ENCODE results near the gene RECQL.
A peak's percentile ranks its signal among the peaks of the same experiment; 100 is the strongest.

Gene RECQL

GRCh38 chr12:21507849-21508248 is 6.4 kb upstream of the RECQL start:
- no peak for DNase-seq
- H3K4me1 ChIP-seq (ENCODE audit: control insufficient read depth, insufficient read depth, low read length, poor library complexity, severe bottlenecking) = peaks cover 1% of the 10 kb centered on the region
- no peak overlapping the region for H3K27ac ChIP-seq (ENCODE audit: insufficient read depth, low read length, poor library complexity, severe bottlenecking)
- no peaks in the 10 kb centered on the region for H3K27me3 ChIP-seq (replicated peaks; ENCODE audit: control insufficient read depth, insufficient read depth, low read length, poor library complexity, severe bottlenecking)
- H3K36me3 ChIP-seq (ENCODE audit: control insufficient read depth, insufficient read depth, low read length) = peaks cover 35% of the 10 kb centered on the region
- H3K4me3 ChIP-seq (ENCODE audit: insufficient read depth, low read depth, low read length, poor library complexity, severe bottlenecking) = no peak overlapping the region
- no peaks in the 10 kb centered on the region for H3K9me3 ChIP-seq (ENCODE audit: control insufficient read depth, low read length)

- H3K36me3 ChIP-seq (ENCODE audit: control insufficient read depth, insufficient read depth, low read length) = peaks cover 23% of the 10 kb centered on the region
- no peak for DNase-seq
- H3K9me3 ChIP-seq (ENCODE audit: control insufficient read depth, low read length) = no peaks in the 10 kb centered on the region
- no peak overlapping the region for H3K27ac ChIP-seq (ENCODE audit: insufficient read depth, low read length, poor library complexity, severe bottlenecking)
- no peak overlapping the region for H3K4me3 ChIP-seq (ENCODE audit: insufficient read depth, low read depth, low read length, poor library complexity, severe bottlenecking)
- H3K4me1 ChIP-seq (ENCODE audit: control insufficient read depth, insufficient read depth, low read length, poor library complexity, severe bottlenecking) = peaks cover 6% of the 10 kb centered on the region
- no peaks in the 10 kb centered on the region for H3K27me3 ChIP-seq (replicated peaks; ENCODE audit: control insufficient read depth, insufficient read depth, low read length, poor library complexity, severe bottlenecking)
Measured at GRCh38 chr12:21505888-21506287, 4.5 kb upstream of the RECQL start.

DNA sequence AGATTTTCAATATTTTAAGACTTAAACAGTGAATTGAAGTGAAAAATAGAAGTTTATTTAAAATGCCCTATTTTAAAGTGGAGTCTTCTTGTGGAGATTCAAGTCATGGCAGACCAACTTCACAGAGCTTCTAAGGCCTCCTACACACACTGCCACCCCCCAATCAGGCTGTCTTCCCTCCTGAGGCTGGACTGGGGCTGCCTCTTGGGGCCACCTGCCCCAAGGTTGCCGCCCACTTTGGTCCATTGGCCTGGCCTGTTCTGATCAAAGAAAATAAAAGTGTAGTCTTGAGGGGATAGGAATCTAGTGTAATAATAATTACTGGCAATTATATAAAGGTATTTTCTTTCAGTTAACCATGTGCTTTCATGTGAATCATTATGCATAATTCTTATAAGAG is 1.4 kb upstream of the RECQL start:
- Histone ChIP-seq H3K27ac (ENCODE audit: insufficient read depth, low read length, poor library complexity, severe bottlenecking) (no peak overlapping the region), H3K4me1 (ENCODE audit: control insufficient read depth, insufficient read depth, low read length, poor library complexity, severe bottlenecking) (peaks cover 16% of the 10 kb centered on the region), H3K27me3 (replicated peaks; ENCODE audit: control insufficient read depth, insufficient read depth, low read length, poor library complexity, severe bottlenecking) (no peaks in the 10 kb centered on the region), H3K4me3 (ENCODE audit: insufficient read depth, low read depth, low read length, poor library complexity, severe bottlenecking) (no peak overlapping the region), H3K36me3 (ENCODE audit: control insufficient read depth, insufficient read depth, low read length) (peaks cover 14% of the 10 kb centered on the region), H3K9me3 (ENCODE audit: control insufficient read depth, low read length) (no peaks in the 10 kb centered on the region)
- no peak for DNase-seq

DNA sequence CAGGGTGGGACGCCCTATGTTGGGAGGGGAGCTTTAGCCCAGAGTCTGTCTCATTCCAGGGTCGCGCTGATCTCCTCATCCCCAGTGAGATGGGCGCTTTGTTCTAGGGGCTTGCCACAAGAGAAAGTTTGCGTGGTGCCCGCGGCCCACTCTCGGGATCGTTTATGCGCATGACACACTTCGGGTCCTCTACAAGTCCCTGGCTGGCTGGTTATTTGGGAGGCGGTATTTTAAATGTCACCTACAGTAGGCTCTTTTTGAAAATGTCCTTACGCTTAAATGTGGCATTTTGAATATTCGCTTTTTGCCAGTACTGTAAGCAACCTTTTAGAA is 695 bp upstream of the RECQL start:
- no peaks in the 10 kb centered on the region for H3K27me3 ChIP-seq (replicated peaks; ENCODE audit: control insufficient read depth, insufficient read depth, low read length, poor library complexity, severe bottlenecking)
- peak overlapping the region; percentile 77 for H3K27ac ChIP-seq (ENCODE audit: insufficient read depth, low read length, poor library complexity, severe bottlenecking)
- peak in 1 of 3 donors; percentile 4 for DNase-seq
- H3K36me3 ChIP-seq (ENCODE audit: control insufficient read depth, insufficient read depth, low read length) = peaks cover 14% of the 10 kb centered on the region
- H3K4me1 ChIP-seq (ENCODE audit: control insufficient read depth, insufficient read depth, low read length, poor library complexity, severe bottlenecking) = peaks cover 16% of the 10 kb centered on the region
- H3K4me3 ChIP-seq (ENCODE audit: insufficient read depth, low read depth, low read length, poor library complexity, severe bottlenecking) = peak overlapping the region; percentile 92
- no peaks in the 10 kb centered on the region for H3K9me3 ChIP-seq (ENCODE audit: control insufficient read depth, low read length)

DNA sequence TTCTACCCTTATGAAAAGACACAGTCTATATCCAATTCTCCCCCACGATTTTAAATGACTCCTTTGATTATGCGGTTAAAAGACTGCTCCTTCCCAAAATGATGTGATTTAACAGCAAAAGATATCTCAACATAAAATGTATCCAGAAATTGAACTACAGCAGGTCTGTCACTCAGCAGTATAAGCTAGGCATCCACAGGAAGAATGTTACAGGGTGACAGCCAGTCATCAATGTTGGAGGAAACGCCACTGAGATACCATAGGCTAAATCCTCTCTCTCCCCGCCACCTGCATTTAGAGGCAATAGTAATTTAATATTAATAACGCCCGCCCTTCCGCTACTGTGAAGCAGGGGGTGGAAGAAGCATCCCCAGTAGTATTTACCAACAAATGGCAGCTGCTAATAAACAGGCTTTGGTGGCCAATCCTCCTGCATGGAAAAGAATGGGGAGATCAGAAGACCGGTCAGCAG is 613 bp downstream of the RECQL start:
- no peaks in the 10 kb centered on the region for H3K27me3 ChIP-seq (replicated peaks; ENCODE audit: control insufficient read depth, insufficient read depth, low read length, poor library complexity, severe bottlenecking)
- H3K4me3 ChIP-seq (ENCODE audit: insufficient read depth, low read depth, low read length, poor library complexity, severe bottlenecking) = peak overlapping the region; percentile 92
- H3K9me3 ChIP-seq (ENCODE audit: control insufficient read depth, low read length) = no peaks in the 10 kb centered on the region
- H3K36me3 ChIP-seq (ENCODE audit: control insufficient read depth, insufficient read depth, low read length) = peaks cover 27% of the 10 kb centered on the region
- no peak for DNase-seq
- H3K4me1 ChIP-seq (ENCODE audit: control insufficient read depth, insufficient read depth, low read length, poor library complexity, severe bottlenecking) = peaks cover 16% of the 10 kb centered on the region
- H3K27ac ChIP-seq (ENCODE audit: insufficient read depth, low read length, poor library complexity, severe bottlenecking) = peak overlapping the region; percentile 77

- DNase-seq = no peak
- no peak overlapping the region for H3K27ac ChIP-seq (ENCODE audit: insufficient read depth, low read length, poor library complexity, severe bottlenecking)
- H3K27me3 ChIP-seq (replicated peaks; ENCODE audit: control insufficient read depth, insufficient read depth, low read length, poor library complexity, severe bottlenecking) = no peaks in the 10 kb centered on the region
- peaks cover 36% of the 10 kb centered on the region for H3K36me3 ChIP-seq (ENCODE audit: control insufficient read depth, insufficient read depth, low read length)
- H3K9me3 ChIP-seq (ENCODE audit: control insufficient read depth, low read length) = no peaks in the 10 kb centered on the region
- no peak overlapping the region for H3K4me3 ChIP-seq (ENCODE audit: insufficient read depth, low read depth, low read length, poor library complexity, severe bottlenecking)
- peaks cover 16% of the 10 kb centered on the region for H3K4me1 ChIP-seq (ENCODE audit: control insufficient read depth, insufficient read depth, low read length, poor library complexity, severe bottlenecking)
Measured at GRCh38 chr12:21499765-21500164, 1.7 kb downstream of the RECQL start.

DNA sequence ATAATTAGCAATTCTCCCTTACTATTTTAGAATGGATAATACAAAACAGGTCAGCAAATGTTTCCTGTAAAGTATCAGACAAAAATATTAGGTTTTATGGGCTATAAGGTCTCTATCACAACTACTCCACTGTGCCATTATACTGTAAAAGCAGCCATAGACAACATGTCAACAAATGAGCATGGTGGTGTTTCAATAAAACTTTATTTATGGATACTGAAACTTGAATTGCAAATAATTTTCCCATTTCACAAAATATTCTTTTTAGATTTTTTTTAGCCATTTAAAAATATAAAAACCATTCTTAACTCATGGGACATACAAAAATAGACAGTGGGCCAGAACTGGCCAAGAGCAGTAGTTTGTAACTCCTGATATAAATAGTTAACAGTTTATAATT is 15.4 kb downstream of the RECQL start:
- H3K27ac ChIP-seq (ENCODE audit: insufficient read depth, low read length, poor library complexity, severe bottlenecking) = no peak overlapping the region
- no peak for DNase-seq
- peaks cover 38% of the 10 kb centered on the region for H3K36me3 ChIP-seq (ENCODE audit: control insufficient read depth, insufficient read depth, low read length)
- no peaks in the 10 kb centered on the region for H3K27me3 ChIP-seq (replicated peaks; ENCODE audit: control insufficient read depth, insufficient read depth, low read length, poor library complexity, severe bottlenecking)
- no peak overlapping the region for H3K4me3 ChIP-seq (ENCODE audit: insufficient read depth, low read depth, low read length, poor library complexity, severe bottlenecking)
- H3K9me3 ChIP-seq (ENCODE audit: control insufficient read depth, low read length) = no peaks in the 10 kb centered on the region
- H3K4me1 ChIP-seq (ENCODE audit: control insufficient read depth, insufficient read depth, low read length, poor library complexity, severe bottlenecking) = no peaks in the 10 kb centered on the region

GRCh38 chr12:21483531-21483930 is 17.9 kb downstream of the RECQL start:
- H3K9me3 ChIP-seq (ENCODE audit: control insufficient read depth, low read length) = no peaks in the 10 kb centered on the region
- peaks cover 43% of the 10 kb centered on the region for H3K36me3 ChIP-seq (ENCODE audit: control insufficient read depth, insufficient read depth, low read length)
- H3K4me1 ChIP-seq (ENCODE audit: control insufficient read depth, insufficient read depth, low read length, poor library complexity, severe bottlenecking) = no peaks in the 10 kb centered on the region
- no peak overlapping the region for H3K27ac ChIP-seq (ENCODE audit: insufficient read depth, low read length, poor library complexity, severe bottlenecking)
- H3K4me3 ChIP-seq (ENCODE audit: insufficient read depth, low read depth, low read length, poor library complexity, severe bottlenecking) = no peak overlapping the region
- no peak for DNase-seq
- H3K27me3 ChIP-seq (replicated peaks; ENCODE audit: control insufficient read depth, insufficient read depth, low read length, poor library complexity, severe bottlenecking) = no peaks in the 10 kb centered on the region

DNA sequence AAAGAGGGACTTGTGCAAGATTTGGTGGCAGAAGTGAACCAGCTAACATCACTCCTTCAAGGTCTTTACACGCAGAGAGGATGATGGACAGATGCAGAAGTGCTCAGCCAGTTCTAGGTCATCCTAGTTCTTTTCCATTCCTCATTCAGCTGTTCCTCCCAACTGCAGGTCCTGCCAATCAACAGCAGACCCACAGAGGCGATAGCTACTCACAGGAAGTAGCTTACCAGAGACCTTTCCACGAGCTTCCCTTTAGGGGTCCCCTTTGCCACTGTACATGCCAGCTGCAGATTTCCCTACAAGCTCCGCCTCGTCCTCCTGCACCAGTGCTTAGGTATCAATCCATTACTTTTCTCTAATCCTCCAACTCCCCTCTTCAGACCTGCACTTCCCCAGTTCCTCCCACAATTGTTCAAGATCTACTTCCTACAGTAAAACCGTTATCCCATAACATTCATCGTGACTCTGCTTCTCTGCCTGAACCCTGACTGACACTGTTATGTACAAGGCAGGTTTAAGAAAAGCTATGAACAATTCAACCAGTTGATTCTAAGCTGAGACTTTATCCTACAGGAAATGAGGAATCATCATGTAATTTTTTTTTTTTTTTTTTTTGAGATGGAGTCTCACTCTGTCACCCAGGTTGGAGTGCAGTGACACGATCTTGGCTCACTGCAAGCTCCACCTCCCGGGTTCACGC is 22.5 kb downstream of the RECQL start:
- no peaks in the 10 kb centered on the region for H3K27me3 ChIP-seq (replicated peaks; ENCODE audit: control insufficient read depth, insufficient read depth, low read length, poor library complexity, severe bottlenecking)
- no peaks in the 10 kb centered on the region for H3K9me3 ChIP-seq (ENCODE audit: control insufficient read depth, low read length)
- no peak overlapping the region for H3K4me3 ChIP-seq (ENCODE audit: insufficient read depth, low read depth, low read length, poor library complexity, severe bottlenecking)
- no peak overlapping the region for H3K27ac ChIP-seq (ENCODE audit: insufficient read depth, low read length, poor library complexity, severe bottlenecking)
- no peaks in the 10 kb centered on the region for H3K4me1 ChIP-seq (ENCODE audit: control insufficient read depth, insufficient read depth, low read length, poor library complexity, severe bottlenecking)
- no peak for DNase-seq
- H3K36me3 ChIP-seq (ENCODE audit: control insufficient read depth, insufficient read depth, low read length) = peaks cover 67% of the 10 kb centered on the region

DNA sequence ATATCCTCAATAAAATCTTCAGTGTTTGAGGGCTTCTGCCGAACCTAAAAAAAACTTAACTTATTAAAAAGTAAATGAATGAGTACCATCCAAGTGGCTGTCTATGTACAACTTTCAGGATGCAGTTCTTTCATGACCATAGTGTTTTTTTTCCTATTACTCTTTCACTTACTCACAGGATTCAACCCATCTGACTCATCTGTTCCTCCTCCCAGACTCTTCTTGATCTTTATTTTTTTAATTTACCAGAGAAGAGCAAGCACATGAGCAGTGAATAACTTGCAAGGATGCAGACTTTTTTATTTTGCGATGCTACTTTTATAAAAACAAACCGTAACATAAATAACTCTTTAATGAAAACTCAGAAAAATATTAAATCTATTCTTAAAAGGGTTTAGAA is 24.5 kb downstream of the RECQL start:
- Histone ChIP-seq H3K4me3 (ENCODE audit: insufficient read depth, low read depth, low read length, poor library complexity, severe bottlenecking) (no peak overlapping the region), H3K27me3 (replicated peaks; ENCODE audit: control insufficient read depth, insufficient read depth, low read length, poor library complexity, severe bottlenecking) (no peaks in the 10 kb centered on the region), H3K9me3 (ENCODE audit: control insufficient read depth, low read length) (no peaks in the 10 kb centered on the region), H3K4me1 (ENCODE audit: control insufficient read depth, insufficient read depth, low read length, poor library complexity, severe bottlenecking) (no peaks in the 10 kb centered on the region), H3K36me3 (ENCODE audit: control insufficient read depth, insufficient read depth, low read length) (peaks cover 69% of the 10 kb centered on the region), H3K27ac (ENCODE audit: insufficient read depth, low read length, poor library complexity, severe bottlenecking) (no peak overlapping the region)
- DNase-seq = no peak
